Measurements from ENCODE around the gene CDK19.

CDK19 gene

DNA sequence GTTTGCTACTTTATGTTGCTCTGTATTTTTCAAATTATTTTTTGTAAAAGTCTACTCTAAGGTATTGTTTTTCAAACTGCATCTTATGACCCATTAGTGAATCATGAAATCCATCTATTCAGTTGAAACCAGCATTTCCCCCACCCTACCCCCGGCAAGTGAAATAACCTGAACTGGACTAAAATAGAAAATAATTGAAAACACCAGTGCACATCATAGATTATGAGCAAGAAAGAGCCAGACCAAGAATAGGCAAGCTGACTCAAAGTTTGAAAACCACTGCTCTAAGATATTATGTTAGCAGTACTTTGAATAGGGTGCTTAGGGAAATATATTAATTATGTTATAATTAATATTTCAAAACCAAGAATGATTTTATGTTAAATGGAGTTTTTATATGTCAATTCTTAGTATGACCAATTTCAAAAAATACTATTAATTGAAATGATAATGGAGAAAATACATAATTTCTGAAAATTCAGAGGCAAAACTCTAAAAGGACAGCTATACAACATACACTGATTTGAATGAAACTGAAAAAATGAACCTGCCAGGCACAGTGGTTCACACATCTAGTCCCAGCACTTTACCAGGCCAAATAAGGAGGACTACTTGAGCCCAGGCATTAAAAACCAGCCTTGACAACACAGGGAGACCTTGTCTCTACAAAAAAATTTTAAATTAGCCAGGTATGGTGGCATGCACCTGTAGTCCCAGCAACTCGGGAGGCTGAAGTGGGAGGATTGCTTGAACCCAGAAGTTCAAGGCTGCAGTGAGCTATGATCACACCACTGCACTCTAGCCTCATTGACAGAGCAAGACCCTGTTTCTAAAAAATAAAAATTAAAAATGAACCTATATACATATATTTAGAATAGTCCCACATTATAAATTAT lies 112.0 kb downstream of the CDK19 start:
- DNase-seq (ENCODE audit: low spot score), result peak; percentile 13

- DNase-seq (ENCODE audit: low spot score), result no peak
These were observed 115.5 kb downstream of the CDK19 start for GRCh38 chr6:110699780-110700179.

GRCh38 chr6:110693994-110694393 lies 121.3 kb downstream of the CDK19 start:
- no peak for DNase-seq (ENCODE audit: low spot score)

DNA sequence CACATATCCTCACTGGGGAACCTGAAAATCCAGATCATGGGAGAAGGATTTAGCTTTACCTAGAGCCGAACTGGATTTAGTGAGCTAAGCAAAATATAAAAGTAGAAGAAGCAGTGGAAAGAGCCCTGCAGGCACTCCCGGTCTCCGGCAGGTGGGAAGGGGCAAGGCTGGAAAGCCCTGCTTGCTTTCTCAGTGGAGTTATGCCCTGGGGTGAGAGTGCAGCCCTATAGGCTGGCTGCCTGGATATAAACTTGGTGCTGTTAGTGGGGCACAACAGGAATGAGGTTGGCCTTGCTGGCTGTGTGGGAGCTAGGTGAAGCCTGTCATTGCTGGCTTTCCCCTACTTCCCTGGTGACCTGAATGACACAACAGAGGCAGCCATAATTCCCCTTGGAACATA lies 122.0 kb downstream of the CDK19 start:
- DNase-seq (ENCODE audit: low spot score), result no peak

DNA sequence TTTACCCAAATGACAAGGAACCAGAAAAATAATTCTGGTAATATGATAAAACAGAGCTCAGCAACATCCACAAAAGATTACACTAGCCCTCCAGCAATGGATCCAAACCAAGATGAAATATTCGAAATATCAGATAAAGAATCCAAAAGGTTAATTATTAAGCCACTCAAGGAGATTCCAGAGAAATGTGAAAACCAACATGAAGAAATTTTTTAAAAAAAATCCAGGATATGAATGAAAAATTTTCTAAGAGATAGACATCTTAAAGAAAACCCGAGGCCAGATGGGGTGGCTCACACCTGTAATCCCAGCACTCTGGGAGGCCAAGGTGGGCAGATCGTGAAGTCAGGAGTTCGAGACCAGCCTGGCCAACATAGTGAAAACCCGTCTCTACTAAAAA lies 124.4 kb downstream of the CDK19 start:
- no peak for DNase-seq (ENCODE audit: low spot score)

DNA sequence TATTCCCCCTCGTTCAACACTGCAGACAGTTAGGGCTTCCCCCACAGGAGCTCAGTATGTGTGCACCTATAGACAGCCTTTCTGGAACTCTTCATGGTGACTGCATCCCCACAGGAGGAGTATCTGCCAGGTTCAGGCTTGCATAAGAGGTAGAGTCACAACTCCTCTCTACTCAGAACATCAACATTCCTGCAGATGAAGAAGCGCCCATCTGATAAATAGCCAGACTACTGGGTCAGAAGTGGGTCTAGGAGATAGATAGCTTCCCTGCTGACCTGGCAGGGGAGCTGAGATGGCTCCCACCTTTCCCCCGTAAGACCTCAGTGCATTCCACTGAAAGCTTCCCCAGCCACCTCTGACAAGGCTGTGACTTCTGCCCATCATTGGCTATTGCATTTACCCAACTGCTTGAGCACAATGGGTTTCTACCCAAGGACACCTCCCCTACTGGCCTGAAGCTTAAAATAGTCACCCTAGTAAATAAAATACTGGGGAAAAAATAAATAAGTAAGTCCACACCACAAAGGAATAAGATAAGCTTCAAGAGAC lies 125.1 kb downstream of the CDK19 start:
- DNase-seq (ENCODE audit: low spot score), result no peak

DNA sequence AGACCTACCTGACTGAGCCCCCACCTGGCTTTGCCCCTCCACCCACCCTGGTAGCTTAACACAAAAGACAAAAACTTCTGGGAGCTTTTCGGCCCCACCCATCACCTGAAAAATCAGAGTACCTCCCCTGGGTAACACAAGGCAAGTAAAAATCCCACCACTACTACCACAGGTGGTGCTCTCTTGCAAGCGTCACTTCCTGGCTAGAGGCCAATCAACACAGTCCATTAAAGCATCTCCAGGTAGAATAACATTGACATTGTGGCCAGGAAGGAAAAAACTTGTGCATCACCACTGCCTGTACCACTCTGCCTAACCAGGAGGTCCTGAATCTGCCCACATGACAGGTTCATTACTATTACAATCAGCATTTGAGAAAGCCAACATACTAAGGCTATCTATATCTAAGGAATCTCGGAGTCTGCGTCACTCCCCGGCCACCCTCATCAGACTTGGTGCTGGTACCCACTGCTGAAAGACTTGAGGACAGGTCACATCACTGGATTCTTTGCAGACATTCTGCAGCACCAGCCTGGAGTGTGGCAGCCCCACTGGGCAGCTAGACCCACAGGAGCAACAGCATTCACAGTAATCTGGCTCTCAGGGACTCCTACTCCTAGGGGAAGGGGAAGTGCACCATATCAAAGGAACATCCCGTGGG lies 125.9 kb downstream of the CDK19 start:
- DNase-seq (ENCODE audit: low spot score), result no peak

DNA sequence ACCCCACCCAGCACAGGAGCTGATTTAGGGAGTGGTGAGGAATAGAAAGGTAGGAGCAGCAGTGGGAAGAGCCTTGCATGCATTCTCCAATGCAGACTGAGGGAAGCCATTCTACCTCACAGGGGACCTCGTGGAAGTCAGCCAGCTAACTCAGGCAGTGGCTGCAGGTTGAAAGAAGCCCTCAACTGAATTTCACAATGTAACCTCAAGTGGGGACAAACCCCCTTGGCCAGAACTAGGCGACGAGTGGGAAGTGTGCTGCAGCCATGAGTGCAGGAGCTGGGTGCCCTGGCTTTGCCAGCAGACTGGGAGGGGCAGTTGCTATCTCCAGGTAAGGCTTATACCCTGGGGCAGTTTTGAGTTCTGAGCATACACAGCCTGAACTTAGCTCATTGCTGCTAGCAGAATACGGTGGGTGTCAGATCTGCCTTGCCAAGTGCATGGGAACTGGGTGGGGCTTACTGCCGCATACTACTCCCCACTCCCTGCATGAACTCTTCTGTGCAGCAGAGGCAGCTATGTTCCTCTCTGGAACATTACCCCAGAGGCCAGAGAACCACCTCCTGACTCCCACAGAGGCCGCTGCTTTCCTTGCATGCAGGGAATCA lies 126.5 kb downstream of the CDK19 start:
- DNase-seq (ENCODE audit: low spot score), result no peak

GRCh38 chr6:110687326-110687725 lies 127.9 kb downstream of the CDK19 start:
- no peak for DNase-seq (ENCODE audit: low spot score)

DNA sequence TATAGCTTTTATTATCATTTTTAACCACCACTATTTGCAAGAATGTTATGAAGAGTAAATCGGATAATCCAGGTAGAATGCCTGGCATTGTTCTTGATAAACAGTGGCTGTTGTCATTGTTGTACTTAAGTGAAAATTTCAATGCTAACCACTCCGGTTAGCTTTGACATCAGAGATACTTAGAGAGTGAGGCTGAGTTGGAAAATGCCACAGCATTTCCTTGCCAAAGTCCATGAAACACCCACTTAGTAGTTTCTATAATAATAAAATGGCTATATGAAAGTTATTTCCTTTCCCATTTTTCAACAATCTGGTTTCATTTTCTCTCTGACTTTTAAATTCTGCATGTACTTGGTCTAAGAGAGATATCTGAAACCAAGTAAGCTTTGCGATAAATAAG lies 132.0 kb downstream of the CDK19 start:
- DNase-seq (ENCODE audit: low spot score), result no peak

GRCh38 chr6:110682460-110682853 lies 132.8 kb downstream of the CDK19 start:
- peak; percentile 68 for DNase-seq (ENCODE audit: low spot score)

DNA sequence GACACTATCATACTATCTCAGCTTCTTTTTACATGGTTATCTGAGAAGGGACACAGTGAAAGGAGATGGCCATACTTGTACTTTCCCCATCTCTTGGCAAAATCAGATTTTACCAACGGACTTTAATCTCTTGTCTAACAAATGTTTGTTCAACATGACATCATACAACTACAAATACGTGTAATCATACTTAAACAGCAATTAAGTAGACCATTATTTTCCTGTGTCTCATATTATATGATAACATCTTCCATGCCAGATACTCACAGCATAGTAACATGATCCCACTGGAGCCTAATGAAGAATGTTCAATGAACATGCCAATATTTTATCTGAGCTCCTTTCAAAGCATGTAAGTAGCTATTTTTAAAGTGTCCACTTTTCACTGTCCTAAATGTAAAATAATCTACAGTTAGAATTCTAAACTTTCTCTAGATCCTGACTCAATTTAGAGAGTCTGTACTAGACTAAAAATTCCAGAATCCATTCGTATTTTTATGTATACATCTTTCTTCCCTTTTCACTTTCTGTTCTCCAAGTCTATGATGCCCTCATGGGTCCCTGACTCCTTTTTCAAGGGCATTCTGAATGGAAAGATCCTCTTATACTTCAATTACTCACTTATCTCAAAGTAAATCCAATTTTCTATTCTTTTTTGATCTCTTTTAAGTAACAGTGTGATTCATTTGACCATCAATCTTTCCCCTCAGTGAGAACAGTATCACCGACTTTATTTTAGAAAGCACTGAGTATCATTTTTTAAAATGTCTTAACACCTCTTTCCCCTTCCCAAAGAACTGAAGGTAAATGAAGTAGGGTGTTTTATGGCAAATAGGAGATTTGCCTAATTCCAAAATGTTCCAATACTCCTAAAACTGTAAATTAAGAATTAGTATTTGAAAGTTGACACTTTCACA lies 133.5 kb downstream of the CDK19 start:
- DNase-seq (ENCODE audit: low spot score), result no peak

GRCh38 chr6:110676396-110676795 lies 138.9 kb downstream of the CDK19 start:
- no peak for DNase-seq (ENCODE audit: low spot score)

- no peak for DNase-seq (ENCODE audit: low spot score)
These were observed 141.2 kb downstream of the CDK19 start for GRCh38 chr6:110674096-110674495.

- DNase-seq (ENCODE audit: low spot score), result no peak
These were observed 143.1 kb downstream of the CDK19 start for GRCh38 chr6:110672122-110672521.

DNA sequence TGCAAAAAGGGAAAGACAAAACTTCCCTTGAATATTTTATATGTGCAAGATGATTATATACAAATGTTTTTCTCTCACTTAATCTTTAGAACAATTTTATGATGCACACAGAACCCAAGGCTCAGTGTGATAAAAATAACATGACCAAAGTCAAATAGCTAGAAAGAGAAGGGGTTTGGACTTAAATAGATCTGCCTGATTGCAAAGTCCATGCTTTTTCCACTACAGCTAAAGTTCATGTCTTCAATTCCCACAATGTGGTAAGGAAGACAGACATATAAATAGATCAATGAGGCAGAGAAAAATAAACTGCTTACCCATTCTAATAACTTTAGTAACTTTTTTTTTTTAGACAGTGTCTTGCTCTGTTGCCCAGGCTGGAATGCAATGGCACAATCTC lies 143.8 kb downstream of the CDK19 start:
- no peak for DNase-seq (ENCODE audit: low spot score)

GRCh38 chr6:110665600-110665999 lies 149.7 kb downstream of the CDK19 start:
- no peak for DNase-seq (ENCODE audit: low spot score)

DNA sequence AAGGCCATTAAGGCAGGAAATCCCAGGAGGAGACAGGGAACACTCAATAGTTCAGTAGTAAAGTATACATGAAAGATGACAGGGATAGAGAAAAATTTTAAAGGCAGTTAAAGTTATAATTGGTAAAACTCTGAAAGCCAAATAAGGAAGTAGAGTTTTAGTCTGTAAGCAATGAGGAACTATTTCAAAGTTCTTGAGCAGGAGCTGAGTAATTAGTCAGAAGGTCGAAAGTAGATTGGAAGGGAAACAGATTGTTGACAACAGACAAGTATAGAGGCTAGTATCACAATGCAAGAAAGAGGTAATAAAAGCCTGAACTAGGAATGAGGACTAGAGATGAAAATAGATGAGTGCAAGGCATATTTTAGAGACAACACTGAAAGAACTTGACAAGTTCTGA lies 150.3 kb downstream of the CDK19 start:
- DNase-seq (ENCODE audit: low spot score), result no peak

DNA sequence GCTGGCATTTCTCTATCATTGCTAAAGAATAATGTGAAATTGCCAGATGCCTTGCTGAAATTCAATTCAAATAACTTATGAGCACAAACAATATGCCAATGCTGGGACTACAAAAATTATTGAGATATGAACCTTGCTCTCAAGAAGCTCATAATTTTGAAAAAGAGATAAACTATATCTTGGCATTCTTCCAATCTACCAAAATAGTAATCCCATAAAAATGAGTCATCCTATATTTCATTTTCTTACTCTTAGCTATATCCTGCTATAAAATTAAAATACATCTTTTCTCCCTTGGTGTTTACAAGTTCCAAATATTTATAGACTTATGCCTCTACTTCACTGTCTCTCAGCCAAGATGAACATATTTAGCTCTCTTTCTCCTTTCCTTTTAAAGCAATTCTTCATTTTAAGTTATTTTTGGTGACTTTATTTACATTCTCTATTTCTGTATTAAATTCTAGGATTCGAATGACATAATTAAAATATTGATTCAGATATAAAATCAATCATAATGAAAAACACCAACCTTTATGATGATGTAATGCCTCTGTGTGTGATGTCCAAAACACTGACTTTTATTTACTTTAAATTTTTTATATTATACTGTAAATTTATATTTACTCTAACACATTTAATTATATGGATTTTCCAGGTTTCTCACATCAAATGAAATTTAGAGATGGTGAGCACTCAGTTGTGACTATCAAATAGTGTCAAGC lies 152.6 kb downstream of the CDK19 start:
- no peak for DNase-seq (ENCODE audit: low spot score)

- no peak for DNase-seq (ENCODE audit: low spot score)
These were observed 153.9 kb downstream of the CDK19 start for GRCh38 chr6:110661414-110661813.

DNA sequence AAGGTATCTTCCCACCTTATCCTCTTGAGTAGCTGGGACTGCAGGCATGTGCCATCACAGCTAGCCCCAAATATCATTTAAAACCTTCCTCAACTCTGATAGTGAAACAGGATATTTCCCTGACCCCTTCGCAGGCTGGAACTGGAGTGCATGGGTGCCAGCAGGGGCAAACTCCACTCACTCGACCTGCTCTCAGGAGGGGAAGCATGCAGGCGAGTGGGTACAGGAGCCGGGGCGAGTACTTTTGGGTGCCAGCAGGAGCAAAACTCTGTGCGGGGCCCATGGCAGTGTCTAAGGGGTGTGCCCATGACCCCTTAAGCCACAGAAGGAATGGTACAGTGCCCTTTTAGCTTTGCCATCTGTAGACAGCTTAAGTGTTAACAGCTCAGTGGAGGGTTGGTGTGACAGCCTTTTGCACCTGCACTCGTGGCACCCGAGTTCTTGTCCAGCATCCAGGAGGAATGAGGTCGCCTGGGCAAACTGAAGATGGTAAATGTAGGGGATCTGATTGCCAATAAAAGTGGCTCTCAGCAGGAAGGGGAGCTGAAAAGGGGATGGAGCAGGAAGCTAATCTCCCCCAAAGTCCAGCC lies 155.1 kb downstream of the CDK19 start:
- no peak for DNase-seq (ENCODE audit: low spot score)
